Measurements from ENCODE around the gene HAUS8.

HAUS8 gene

GRCh38 chr19:17075035-17075863 is at the start of gene HAUS8, which contains the start of gene MYO9B:
Gene HAUS8, minus strand, starts transcription at chr19:17075452. Its CDS starts 30 bp downstream, at chr19:17075422.
Gene MYO9B, plus strand, starts transcription at chr19:17075777. Its CDS starts 25,941 bp downstream, at chr19:17101718.
- H3K4me1 ChIP-seq (ENCODE audit: control insufficient read depth, insufficient read depth, low read length) = peaks cover 44% of the 10 kb centered on the region
- H3K9ac ChIP-seq (ENCODE audit: low read length) = peak within 1 kb of the TSS; percentile 96
- peak; percentile 100 for DNase-seq (ENCODE audit: low read depth)
- no peaks in the 10 kb centered on the region for H3K27me3 ChIP-seq (replicated peaks; ENCODE audit: control insufficient read depth, insufficient read depth, low read length)
- no peaks in the 10 kb centered on the region for H3K36me3 ChIP-seq (ENCODE audit: control insufficient read depth, insufficient read depth, low read length, severe bottlenecking)
- peak within 1 kb of the TSS; percentile 97 for H3K4me3 ChIP-seq (ENCODE audit: low read length)
- no peaks in the 10 kb centered on the region for H3K9me3 ChIP-seq (ENCODE audit: control insufficient read depth, low read length)

GRCh38 chr19:17124025-17124424 is 48.8 kb upstream of the HAUS8 start:
- Histone ChIP-seq H3K9ac (ENCODE audit: low read length) (no peak overlapping the region), H3K36me3 (ENCODE audit: control insufficient read depth, insufficient read depth, low read length, severe bottlenecking) (peaks cover 4% of the 10 kb centered on the region), H3K9me3 (ENCODE audit: control insufficient read depth, low read length) (no peaks in the 10 kb centered on the region), H3K4me1 (ENCODE audit: control insufficient read depth, insufficient read depth, low read length) (peaks cover 13% of the 10 kb centered on the region), H3K4me3 (ENCODE audit: low read length) (no peak overlapping the region), H3K27me3 (replicated peaks; ENCODE audit: control insufficient read depth, insufficient read depth, low read length) (no peaks in the 10 kb centered on the region)
- no peak for DNase-seq (ENCODE audit: low read depth)

GRCh38 chr19:17123041-17123440 is 47.8 kb upstream of the HAUS8 start:
- H3K9me3 ChIP-seq (ENCODE audit: control insufficient read depth, low read length) = no peaks in the 10 kb centered on the region
- H3K4me1 ChIP-seq (ENCODE audit: control insufficient read depth, insufficient read depth, low read length) = peaks cover 13% of the 10 kb centered on the region

GRCh38 chr19:17121736-17122293 is 46.6 kb upstream of the HAUS8 start:
- peaks cover 13% of the 10 kb centered on the region for H3K4me1 ChIP-seq (ENCODE audit: control insufficient read depth, insufficient read depth, low read length)
- H3K9me3 ChIP-seq (ENCODE audit: control insufficient read depth, low read length) = no peaks in the 10 kb centered on the region
- H3K4me3 ChIP-seq (ENCODE audit: low read length) = no peak overlapping the region
- H3K27me3 ChIP-seq (replicated peaks; ENCODE audit: control insufficient read depth, insufficient read depth, low read length) = no peaks in the 10 kb centered on the region
- no peaks in the 10 kb centered on the region for H3K36me3 ChIP-seq (ENCODE audit: control insufficient read depth, insufficient read depth, low read length, severe bottlenecking)
- no peak for DNase-seq (ENCODE audit: low read depth)
- H3K9ac ChIP-seq (ENCODE audit: low read length) = no peak overlapping the region

More at GRCh38 chr19:17123041-17123440, 47.8 kb upstream of the HAUS8 start:
- H3K36me3 ChIP-seq (ENCODE audit: control insufficient read depth, insufficient read depth, low read length, severe bottlenecking) = peaks cover 4% of the 10 kb centered on the region
- no peak overlapping the region for H3K4me3 ChIP-seq (ENCODE audit: low read length)
- no peaks in the 10 kb centered on the region for H3K27me3 ChIP-seq (replicated peaks; ENCODE audit: control insufficient read depth, insufficient read depth, low read length)
- no peak for DNase-seq (ENCODE audit: low read depth)
- H3K9ac ChIP-seq (ENCODE audit: low read length) = no peak overlapping the region

GRCh38 chr19:17118957-17119356 is 43.7 kb upstream of the HAUS8 start:
- Histone ChIP-seq H3K36me3 (ENCODE audit: control insufficient read depth, insufficient read depth, low read length, severe bottlenecking) (no peaks in the 10 kb centered on the region), H3K4me1 (ENCODE audit: control insufficient read depth, insufficient read depth, low read length) (no peaks in the 10 kb centered on the region), H3K27me3 (replicated peaks; ENCODE audit: control insufficient read depth, insufficient read depth, low read length) (no peaks in the 10 kb centered on the region), H3K9me3 (ENCODE audit: control insufficient read depth, low read length) (no peaks in the 10 kb centered on the region), H3K9ac (ENCODE audit: low read length) (no peak overlapping the region), H3K4me3 (ENCODE audit: low read length) (no peak overlapping the region)
- no peak for DNase-seq (ENCODE audit: low read depth)

- H3K4me1 ChIP-seq (ENCODE audit: control insufficient read depth, insufficient read depth, low read length) = no peaks in the 10 kb centered on the region
Measured at GRCh38 chr19:17116996-17117702, 41.9 kb upstream of the HAUS8 start.

GRCh38 chr19:17114414-17114831 is 39.2 kb upstream of the HAUS8 start:
- H3K9me3 ChIP-seq (ENCODE audit: control insufficient read depth, low read length) = no peaks in the 10 kb centered on the region
- no peak overlapping the region for H3K9ac ChIP-seq (ENCODE audit: low read length)
- no peak for DNase-seq (ENCODE audit: low read depth)
- peaks cover 13% of the 10 kb centered on the region for H3K36me3 ChIP-seq (ENCODE audit: control insufficient read depth, insufficient read depth, low read length, severe bottlenecking)
- no peak overlapping the region for H3K4me3 ChIP-seq (ENCODE audit: low read length)
- H3K4me1 ChIP-seq (ENCODE audit: control insufficient read depth, insufficient read depth, low read length) = no peaks in the 10 kb centered on the region
- no peaks in the 10 kb centered on the region for H3K27me3 ChIP-seq (replicated peaks; ENCODE audit: control insufficient read depth, insufficient read depth, low read length)

More at GRCh38 chr19:17116996-17117702, 41.9 kb upstream of the HAUS8 start:
- DNase-seq (ENCODE audit: low read depth) = no peak
- Histone ChIP-seq H3K9me3 (ENCODE audit: control insufficient read depth, low read length) (no peaks in the 10 kb centered on the region), H3K9ac (ENCODE audit: low read length) (no peak overlapping the region), H3K36me3 (ENCODE audit: control insufficient read depth, insufficient read depth, low read length, severe bottlenecking) (peaks cover under 1% of the 10 kb centered on the region), H3K4me3 (ENCODE audit: low read length) (no peak overlapping the region), H3K27me3 (replicated peaks; ENCODE audit: control insufficient read depth, insufficient read depth, low read length) (no peaks in the 10 kb centered on the region)

- DNase-seq (ENCODE audit: low read depth) = no peak
- no peak overlapping the region for H3K9ac ChIP-seq (ENCODE audit: low read length)
- no peaks in the 10 kb centered on the region for H3K9me3 ChIP-seq (ENCODE audit: control insufficient read depth, low read length)
- H3K36me3 ChIP-seq (ENCODE audit: control insufficient read depth, insufficient read depth, low read length, severe bottlenecking) = peaks cover 13% of the 10 kb centered on the region
- peaks cover 5% of the 10 kb centered on the region for H3K4me1 ChIP-seq (ENCODE audit: control insufficient read depth, insufficient read depth, low read length)
- H3K4me3 ChIP-seq (ENCODE audit: low read length) = no peak overlapping the region
- H3K27me3 ChIP-seq (replicated peaks; ENCODE audit: control insufficient read depth, insufficient read depth, low read length) = no peaks in the 10 kb centered on the region
Measured at GRCh38 chr19:17113127-17113785, 38.0 kb upstream of the HAUS8 start.

GRCh38 chr19:17112700-17113099 is 37.4 kb upstream of the HAUS8 start:
- Histone ChIP-seq H3K4me3 (ENCODE audit: low read length) (no peak overlapping the region), H3K4me1 (ENCODE audit: control insufficient read depth, insufficient read depth, low read length) (peaks cover 8% of the 10 kb centered on the region), H3K36me3 (ENCODE audit: control insufficient read depth, insufficient read depth, low read length, severe bottlenecking) (peaks cover 13% of the 10 kb centered on the region), H3K9me3 (ENCODE audit: control insufficient read depth, low read length) (no peaks in the 10 kb centered on the region), H3K27me3 (replicated peaks; ENCODE audit: control insufficient read depth, insufficient read depth, low read length) (no peaks in the 10 kb centered on the region), H3K9ac (ENCODE audit: low read length) (peak overlapping the region; percentile 42)
- DNase-seq (ENCODE audit: low read depth) = no peak

GRCh38 chr19:17112271-17112670 is 37.0 kb upstream of the HAUS8 start:
- H3K9ac ChIP-seq (ENCODE audit: low read length) = peak overlapping the region; percentile 42
- peaks cover 13% of the 10 kb centered on the region for H3K36me3 ChIP-seq (ENCODE audit: control insufficient read depth, insufficient read depth, low read length, severe bottlenecking)
- no peak overlapping the region for H3K4me3 ChIP-seq (ENCODE audit: low read length)
- H3K4me1 ChIP-seq (ENCODE audit: control insufficient read depth, insufficient read depth, low read length) = peaks cover 12% of the 10 kb centered on the region
- no peak for DNase-seq (ENCODE audit: low read depth)
- no peaks in the 10 kb centered on the region for H3K27me3 ChIP-seq (replicated peaks; ENCODE audit: control insufficient read depth, insufficient read depth, low read length)
- no peaks in the 10 kb centered on the region for H3K9me3 ChIP-seq (ENCODE audit: control insufficient read depth, low read length)

- H3K36me3 ChIP-seq (ENCODE audit: control insufficient read depth, insufficient read depth, low read length, severe bottlenecking) = peaks cover 13% of the 10 kb centered on the region
Measured at GRCh38 chr19:17111766-17112165, 36.5 kb upstream of the HAUS8 start.

More at GRCh38 chr19:17111766-17112165, 36.5 kb upstream of the HAUS8 start:
- Histone ChIP-seq H3K27me3 (replicated peaks; ENCODE audit: control insufficient read depth, insufficient read depth, low read length) (no peaks in the 10 kb centered on the region), H3K4me1 (ENCODE audit: control insufficient read depth, insufficient read depth, low read length) (peaks cover 14% of the 10 kb centered on the region), H3K9me3 (ENCODE audit: control insufficient read depth, low read length) (no peaks in the 10 kb centered on the region), H3K4me3 (ENCODE audit: low read length) (no peak overlapping the region), H3K9ac (ENCODE audit: low read length) (no peak overlapping the region)
- no peak for DNase-seq (ENCODE audit: low read depth)
